HG02610 (cell line): ENCODE data around the gene NPDC1.
A peak's percentile ranks its signal among the peaks of the same experiment; 100 is the strongest.
"Not testable (repeated sequence)": the region's sequence is repeated elsewhere in the genome, so short reads cannot be mapped to it uniquely, and the experiment has no call there.

Source experiments
- ATAC-seq: cut with Tn5 transposase; IDR thresholded peaks from one replicate; pipeline ENCODE4 v1.9.1; 2021; ENCODE audit warnings: mild to moderate bottlenecking, moderate library complexity; ENCODE audit not compliant: unreplicated experiment

The NPDC1 gene

DNA sequence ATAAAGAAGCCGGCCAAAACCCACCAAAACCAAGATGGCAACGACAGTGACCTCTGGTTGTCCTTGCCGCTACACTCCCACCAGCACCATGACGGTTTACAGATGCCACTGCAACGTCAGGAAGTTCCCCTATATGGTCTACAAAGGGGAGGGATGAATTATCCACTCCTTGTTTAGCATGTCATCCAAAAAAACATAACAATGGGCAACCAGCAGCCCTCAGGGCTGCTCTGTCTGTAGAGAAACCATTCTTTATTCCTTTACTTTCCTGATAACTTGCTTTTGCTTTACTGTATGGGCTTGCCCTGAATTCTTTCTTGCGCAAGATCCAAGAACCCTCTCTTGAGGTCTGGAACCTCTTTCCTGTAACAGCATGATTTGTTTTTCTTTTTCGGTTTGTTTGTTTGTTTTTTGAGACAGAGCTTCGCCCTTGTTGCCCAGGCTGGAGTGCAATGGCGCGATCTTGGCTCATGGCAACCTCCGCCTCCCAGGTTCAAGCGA, 29.3 kb upstream of the NPDC1 start:
- no peak for ATAC-seq

DNA sequence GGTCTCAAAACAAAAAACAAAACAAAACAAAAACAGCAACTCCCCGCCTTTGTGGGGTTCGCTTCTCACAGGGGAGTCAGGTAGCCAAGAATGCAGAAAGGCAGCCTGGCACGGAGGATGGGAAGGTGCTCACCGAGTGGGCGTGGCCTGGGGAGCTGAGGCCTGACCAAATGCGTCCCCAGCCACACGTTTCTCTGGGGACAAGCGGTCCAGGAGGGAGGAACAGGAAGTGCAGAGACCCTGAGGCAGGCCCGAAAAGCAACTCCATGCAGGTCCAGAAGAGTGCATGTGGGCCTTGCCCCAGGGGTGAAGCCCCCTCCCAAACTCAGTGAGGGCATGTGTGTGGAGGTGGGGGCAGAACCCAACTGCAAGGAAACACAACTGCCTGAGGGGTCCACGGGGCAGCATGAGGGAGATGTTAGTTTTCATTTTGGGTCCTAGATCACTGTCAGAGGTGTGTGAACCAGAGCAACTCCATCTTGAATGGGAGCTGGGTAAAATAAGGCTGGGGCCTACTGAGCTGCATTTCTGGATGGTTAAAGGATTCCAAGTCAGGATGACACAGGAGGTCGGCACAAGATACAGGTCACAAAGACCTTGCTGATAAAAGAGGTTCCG, 28.8 kb upstream of the NPDC1 start:
- ATAC-seq: no peak

DNA sequence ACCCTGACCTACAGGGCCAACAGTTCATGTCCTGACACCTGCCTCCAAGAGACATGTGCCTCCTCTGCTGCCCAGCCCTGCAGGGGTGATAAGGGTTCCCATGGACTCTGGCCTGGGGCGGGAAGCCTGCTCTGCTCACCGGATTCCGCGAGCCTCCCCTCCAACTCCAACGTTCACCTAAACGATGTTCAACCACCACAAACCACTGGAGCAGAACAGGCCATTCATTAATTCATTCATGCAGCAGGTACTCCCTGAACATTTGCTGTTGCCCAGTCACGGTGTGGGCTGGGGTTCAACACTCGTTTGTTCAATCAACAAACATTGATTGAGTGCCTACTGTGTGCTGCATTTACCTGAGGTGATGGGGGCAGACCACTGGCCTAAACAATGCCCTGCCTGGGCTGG, 28.0 kb upstream of the NPDC1 start:
- no peak for ATAC-seq

DNA sequence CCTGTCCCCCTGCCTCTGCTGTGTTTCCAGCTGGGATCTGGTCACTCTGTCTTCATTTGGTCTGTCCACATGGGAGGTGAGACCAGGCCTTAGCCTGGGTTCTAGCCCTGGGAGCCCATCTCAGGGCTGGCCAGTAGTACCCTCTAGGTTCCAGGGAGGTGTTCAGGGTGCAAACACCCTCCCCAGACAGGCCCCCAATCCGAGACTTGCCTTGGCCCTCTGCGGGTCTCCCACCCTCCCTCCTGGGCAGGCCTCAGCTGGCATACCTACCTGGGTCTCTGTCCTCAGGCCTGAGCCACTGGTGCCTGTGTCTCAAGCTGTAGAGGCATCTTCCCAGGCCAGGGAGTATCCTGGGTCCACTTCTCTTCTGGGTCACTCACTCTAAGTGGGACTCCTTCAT, 25.3 kb upstream of the NPDC1 start:
- no peak for ATAC-seq

DNA sequence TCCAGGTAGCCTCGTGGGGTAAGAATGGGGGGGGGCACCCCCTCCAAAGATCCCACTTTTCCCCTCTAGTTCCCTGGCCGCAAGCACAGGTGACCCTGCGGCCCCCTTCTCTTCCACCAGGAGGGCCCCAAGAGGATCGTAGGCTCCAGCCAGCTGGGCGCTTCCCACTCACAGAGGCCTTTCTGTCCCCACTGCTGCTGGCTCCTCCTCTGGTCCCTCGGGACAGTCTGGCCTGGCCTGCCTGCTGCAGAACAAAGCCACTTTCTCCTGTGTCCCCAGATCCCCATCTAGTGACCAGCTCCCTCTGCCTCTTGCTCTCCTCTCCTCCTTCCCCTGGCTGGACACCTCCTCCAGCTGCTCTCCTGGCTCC, 24.9 kb upstream of the NPDC1 start:
- no peak for ATAC-seq

DNA sequence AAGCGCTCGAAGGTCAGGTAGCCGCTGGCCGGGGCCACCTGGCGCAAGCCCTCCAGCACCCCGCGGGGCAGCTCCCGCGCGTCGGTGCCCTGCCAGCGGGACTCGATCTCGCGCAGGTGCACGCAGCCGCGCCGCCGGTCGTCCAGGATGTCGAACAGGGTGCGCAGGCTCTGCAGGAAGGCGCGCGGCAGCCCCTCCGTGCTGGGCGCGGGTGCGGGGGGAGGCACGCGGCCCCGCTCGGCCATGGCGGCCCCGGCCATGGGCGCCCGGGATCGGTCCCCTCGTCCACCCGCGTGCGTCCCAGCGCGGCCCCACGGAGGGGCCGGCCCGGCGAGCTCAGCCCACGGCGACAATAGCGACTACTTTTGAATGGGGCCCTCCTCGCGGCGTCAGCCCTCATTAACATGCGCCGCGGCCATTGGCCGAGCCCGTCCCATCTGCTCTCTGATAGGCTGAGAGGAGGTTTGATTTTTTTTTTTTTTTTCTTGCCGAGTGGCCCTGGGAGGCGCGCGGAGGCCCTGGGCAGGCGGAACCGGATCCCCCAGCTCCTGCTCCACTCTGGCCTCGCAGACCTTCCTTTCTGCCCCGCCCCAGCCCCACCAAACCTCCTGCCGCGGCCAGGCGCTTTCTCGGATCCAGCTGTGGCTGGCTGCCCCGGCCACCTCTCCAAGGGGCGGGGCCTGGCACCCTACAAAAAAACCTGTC, 24.4 kb upstream of the NPDC1 start, which contains the start of gene SAPCD2:
Gene SAPCD2, minus strand, starts transcription at position 357 of the 705 bp plus-strand sequence. Its CDS starts 97 bp downstream, at position 260.
- peak; percentile 57 for ATAC-seq

DNA sequence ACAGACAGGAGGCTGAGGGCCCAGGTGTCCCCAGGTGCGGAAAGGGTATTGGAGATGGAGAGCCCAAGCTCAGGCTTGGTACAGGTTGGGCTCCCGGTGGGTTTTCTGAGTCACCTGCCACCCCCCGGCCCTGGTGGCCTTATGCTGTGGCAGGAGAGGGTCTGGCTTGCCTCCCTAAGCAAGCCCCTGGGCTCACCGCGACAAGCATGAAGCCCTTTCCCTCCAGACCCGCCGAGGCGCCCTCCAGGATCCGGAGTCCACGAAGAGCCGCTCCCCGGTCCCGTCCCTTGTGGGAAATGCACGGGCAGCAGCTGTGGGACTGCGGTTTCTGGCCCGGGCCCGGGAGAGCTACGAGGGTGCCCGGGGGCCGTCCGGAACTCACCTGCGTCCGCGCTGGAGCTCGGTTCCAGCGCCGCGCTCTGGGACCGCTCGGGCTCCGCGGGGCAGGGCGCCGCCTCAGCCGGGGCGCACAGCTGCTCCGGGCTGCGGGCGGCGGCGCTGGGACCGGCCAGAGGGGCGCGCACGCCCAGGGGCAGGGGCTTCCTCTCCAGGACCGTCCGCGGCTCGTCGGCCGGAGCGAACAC, 23.6 kb upstream of the NPDC1 start:
- ATAC-seq: no peak

DNA sequence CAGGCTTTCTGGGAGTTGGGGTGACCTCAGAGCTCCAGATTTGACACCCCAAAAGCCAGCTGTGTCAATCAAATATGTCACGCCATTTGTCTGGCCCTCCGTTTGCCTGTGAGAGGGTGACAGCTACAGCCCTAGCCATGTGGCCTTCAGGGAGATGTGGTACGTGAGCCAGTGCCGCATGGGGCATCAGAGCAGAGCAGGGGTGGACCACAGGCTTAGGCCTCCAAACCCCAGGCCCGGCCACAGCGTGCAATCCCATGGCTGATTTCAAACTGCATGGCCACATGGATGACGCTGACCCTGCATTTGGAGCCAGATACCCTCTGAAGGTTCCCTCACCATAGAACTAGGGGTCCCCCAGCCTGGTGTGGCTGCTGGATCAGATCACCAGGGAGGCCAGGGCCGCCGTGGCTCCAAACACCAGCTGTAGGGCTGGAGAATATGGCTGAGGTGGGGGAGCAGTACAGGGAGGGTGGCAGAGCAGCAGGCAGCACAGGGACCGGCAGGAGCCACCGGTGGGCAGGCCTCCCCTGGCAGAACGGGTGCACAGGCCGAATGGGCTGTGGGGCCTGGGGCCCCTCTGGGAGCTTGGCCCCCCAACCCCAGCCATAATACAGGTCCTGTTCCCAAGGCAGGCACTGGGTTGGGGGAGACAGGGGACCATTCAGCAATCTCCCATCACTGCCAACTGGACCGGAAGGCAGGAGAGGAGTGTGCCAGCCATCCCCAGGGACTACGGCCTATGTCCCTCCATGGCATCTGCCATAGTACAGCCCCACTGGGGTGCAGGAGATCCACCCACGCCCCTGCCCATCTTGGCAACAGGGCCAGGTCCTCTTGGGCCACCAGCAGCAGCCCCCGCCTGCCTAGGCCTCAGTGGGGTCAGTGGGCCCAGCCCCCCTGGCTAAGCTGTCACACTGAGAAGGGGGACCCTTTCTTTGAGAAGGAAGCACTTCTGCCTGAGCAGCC, 22.8 kb upstream of the NPDC1 start:
- ATAC-seq: no peak

DNA sequence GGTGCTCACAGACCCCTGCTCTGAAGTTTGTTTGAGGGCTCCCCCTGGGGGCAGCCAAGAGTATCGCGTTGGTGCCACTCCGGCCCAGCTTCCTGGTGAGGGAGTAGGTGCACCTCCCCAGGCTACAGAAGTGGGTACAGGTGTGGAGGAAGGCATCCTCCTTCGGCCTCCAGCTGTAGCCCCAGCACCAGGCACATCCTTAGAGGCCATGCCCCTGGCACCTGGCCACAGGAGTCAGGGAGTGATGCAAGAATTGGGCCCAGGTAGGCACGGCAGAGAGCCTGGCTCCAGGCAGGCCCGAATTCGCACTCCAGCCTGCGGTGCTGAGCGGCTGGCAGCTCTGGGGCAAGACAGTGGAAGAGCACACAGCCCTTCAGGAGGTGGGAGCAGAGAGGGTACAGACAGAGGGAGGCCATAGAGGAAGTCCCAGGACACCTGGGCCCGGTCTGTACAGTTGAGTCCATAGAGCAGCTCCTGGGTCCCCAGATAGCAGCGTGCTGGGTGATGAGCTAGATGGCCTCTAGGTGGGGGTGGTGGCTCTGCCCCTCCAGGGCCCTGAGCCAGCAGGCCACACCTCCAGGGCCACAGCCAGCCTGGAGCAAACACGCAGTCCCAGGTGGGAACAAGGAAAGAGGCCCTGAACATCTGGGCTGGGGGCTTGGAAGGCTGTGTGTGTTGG, 22.0 kb upstream of the NPDC1 start:
- ATAC-seq: no peak

DNA sequence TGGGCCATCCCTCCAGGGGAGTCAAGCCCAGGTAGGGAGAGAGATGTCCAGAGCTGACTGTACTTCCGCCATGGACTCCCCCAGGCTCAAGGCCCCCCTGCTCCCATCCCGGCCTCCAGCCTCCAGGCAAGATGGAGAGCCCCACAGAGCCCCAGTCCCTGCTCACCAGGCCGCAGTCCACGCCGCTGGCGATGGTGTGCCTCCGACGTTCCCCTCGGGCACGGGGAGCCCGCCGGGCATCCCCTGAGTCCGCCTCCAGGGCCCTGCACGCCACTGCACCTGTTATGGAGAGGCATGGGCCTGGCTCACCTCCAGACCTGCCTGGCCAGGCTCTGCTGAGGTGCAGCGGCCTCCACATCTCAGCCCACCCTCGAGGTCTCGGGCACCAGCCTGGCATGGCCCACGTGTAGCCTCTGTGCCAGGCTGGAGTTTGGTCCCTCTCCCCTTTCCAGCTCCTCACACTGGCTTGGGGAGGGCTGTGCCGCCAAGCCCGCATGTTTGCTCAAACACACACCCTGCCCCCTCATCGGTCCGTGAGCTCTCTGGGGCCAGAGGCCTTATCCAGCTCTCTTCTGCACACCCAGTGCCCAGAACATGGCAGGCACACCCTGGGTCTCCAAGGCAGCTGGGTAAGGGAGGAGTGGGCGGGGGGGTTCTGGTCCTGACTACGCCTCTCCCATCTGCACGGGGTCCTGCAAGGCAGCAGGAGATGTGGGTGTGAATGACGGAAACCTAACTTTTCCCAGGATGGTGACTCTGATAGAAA, 20.3 kb upstream of the NPDC1 start:
- no peak for ATAC-seq

DNA sequence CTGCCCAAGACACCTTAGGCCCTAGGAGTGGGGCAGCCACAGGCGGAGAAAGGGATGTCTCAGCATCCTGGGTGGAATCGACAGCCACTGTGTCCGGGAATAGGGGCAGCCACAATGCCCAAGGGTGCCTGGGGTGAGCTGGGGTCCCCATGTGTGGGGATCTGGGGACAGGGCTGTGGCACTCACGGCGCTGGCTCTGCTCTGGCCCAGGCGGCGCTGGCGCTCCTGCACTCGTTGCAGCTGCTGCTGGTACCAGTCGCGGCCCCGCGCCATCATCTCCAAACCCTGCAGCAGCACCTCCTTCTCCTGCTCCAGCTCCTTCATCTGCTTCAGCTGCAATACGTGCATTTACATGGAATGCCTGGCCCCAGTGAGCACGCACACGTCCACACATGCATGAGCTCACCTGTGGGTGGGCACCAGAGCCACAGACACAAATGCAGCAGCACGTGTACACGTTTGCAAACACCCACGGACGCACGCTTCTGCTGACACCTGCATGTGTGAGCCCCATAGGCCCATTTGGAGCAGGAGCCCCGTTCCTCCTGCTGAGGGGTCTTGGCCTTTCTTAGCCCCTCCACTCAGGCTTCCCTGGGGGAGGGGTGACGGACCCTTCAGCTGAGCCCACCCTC, 19.5 kb upstream of the NPDC1 start:
- ATAC-seq: no peak

DNA sequence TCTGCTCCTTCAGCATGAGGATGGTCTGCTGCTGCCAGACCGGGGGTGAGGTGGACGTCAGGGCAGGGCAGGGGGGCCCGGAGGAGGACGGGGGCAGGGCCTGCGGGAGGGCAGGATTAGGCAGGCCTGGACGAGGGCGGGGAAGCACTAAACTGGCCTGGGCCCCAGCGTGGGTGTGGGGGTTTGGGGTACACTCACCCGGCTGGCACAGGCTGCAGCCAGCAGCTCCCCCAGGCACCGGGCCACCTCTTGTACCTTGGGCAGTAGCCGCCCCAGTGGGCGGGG, 18.8 kb upstream of the NPDC1 start:
- no peak for ATAC-seq

DNA sequence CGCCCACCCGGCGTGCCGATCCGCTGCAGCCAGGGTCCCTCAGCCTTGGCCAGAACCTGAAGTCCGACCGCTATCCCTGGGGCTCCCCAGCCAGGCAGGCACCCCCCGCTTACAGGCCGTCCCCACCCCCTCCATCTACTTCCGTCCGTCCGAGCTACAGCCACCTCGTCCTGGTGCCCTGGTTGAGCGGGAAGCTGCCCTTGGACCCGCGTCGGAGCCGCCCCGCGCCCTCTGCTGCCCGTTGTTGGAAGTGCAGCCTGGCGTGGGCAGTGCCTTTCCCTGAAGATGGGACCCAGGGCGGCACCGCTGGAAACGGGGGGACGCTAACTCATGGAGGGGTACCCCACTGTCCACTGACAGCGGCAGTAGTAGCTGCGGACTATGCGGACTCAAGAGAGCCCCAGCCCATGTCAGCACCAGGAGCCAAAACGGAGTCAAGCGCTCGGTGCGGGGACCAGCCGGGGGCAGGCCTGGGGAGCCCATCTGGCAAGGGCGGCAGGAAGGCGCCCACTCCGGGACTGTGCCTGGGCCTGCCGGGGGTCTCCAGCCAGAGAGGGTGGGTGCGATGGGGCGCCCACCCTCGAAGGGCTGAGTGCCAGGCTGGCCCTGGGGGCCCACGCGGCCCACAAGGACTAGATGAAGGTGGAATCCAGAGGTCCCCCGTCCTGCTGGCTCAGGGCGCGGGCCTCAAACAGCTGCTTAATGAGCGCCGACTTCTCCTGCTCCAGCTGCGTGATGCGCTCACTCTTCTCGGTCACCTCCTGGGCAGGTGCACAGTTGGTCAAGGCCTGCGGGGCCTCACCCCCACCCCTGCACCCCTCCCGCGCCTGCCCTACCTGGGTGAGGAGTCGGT, 18.3 kb upstream of the NPDC1 start:
- no peak for ATAC-seq

DNA sequence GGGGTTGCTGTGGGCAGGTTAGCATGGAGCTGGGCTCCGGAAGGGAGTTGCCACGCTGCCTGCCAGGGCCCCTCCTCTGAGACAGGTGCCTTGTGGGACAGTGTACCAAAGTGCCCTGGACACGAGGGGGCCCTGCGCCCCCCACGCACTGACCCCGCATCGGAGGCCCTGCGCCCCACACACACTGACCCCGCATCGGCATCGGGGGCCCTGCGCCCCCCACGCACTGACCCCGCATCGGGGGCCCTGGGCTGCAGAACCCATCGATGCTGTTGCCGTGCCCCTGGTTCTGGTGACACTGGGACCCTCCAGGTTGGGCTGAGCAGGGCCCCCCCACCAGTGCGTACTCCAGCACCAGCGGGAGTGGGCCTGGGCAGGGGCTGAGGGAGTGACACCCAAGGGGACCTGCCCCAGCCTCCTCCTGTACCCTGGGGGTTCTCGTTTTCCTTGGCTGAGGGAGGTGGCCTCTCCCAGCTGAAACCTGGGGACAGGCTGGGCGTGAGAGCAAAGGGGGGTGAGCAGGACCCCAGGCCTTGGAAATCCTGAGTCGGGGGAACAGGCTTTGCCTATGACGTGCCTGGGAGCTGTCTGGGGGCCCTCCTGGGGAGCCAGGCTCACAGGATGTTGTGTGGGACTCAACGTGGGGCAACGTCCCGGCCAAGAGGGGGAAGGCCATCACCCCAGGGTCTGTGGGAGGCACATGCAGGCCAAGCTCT, 17.5 kb upstream of the NPDC1 start:
- no peak for ATAC-seq

DNA sequence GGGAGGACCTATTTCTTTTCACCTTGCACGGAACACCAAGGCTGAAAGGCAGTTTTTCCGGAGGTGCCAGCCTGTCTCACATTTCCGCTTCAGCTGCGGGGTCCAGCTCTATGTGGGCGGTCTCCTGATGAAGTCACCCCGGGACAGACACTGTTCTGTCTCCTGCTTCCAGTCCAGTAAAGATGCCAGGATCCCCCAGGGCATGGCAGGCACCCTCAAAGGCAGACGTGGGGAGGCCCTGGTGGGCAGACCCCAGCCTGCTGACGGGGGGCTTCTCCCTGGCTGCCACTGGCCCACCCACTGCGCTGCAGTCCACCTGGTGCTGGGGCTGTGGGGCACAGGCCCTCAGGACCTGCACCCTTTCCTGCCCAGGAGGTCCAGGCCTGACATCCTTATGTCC, 16.8 kb upstream of the NPDC1 start:
- not testable (repeated sequence) for ATAC-seq

DNA sequence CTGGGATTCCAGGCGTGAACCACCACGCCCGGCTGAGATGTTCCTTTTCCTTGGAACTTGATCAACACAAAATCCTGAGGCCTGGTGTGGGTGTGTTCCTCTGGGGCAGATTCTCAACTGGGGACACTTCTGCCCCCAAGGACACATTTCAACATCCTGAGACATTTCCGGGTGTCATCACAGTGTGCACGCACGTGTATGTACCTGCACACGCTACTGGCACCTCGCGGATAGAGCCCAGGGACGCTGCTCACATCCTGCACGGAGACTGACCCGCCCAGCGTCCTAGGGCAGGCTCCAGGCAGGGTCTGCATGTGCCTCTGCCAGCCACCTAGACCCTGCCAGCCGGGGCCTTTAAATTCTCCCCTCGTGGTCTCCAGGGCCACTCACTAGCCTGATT, 16.4 kb upstream of the NPDC1 start:
- no peak for ATAC-seq

DNA sequence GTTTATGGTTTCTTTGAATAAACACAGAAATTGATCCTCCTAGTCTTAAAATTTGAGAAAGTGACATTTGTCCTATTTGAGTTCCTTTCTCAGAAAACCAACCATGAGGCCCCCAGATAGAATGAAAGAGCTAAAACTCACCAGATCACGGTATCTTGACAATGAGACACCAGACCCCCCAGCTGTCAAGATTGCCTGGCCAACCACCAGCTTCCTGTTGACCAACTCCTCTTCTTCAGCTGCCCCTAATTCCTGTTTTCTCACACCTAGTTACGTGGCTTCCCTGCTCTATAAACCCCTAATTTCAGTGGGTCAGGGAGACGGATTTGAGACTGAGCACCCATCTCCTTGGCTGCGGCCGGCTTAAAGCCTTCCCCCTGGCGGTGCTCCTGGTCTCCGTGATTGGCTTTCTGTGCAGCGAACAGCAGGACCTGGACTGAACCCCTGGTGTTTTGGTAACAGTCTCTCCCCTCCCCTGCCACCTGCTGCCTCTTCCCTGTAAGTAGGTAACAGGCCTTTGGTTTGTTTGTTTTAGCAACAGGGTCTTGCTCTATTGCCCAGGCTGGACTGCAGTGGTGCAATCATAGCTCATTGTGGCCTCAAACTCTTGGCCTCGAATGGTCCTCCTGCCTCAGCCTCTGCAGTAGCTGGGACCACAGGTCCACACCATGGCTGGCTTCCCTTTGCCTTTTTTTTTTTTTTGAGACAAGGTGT, 12.7 kb upstream of the NPDC1 start:
- no peak for ATAC-seq
